Stimulated activated CD8-positive, alpha-beta memory T cell treated with anti-CD3 and anti-CD28 coated beads, Interleukin-4, amount 100 ng/mL, for 1 hour (primary cell): ENCODE data around the gene TCF12.
"Not testable (repeated sequence)": the region's sequence is repeated elsewhere in the genome, so short reads cannot be mapped to it uniquely, and the experiment has no call there.

Experiments
- DNase-seq, 2 donors: peaks; one replicate each; pipeline ENCODE4 v3.0.0-alpha.2; 2020; ENCODE audit warnings: low read depth in 2 of 2, low spot score in 1 of 2

Gene TCF12

GRCh38 chr15:56944485-56944884 lies 26.0 kb downstream of the TCF12 start:
- DNase-seq, result no peak

GRCh38 chr15:56946150-56946549 lies 27.7 kb downstream of the TCF12 start:
- no peak for DNase-seq

- no peak for DNase-seq
Measured at GRCh38 chr15:56948000-56948763, 29.7 kb downstream of the TCF12 start.

GRCh38 chr15:56948764-56949101 lies 30.3 kb downstream of the TCF12 start:
- no peak for DNase-seq

- no peak for DNase-seq
Measured at GRCh38 chr15:56950979-56951378, 32.5 kb downstream of the TCF12 start.

GRCh38 chr15:56953790-56954189 lies 35.3 kb downstream of the TCF12 start:
- DNase-seq, result no peak

- DNase-seq, result not testable (repeated sequence)
Measured at GRCh38 chr15:56955011-56955410, 36.6 kb downstream of the TCF12 start.

- no peak for DNase-seq
Measured at GRCh38 chr15:56956538-56956937, 38.1 kb downstream of the TCF12 start.

GRCh38 chr15:56957812-56958406 lies 39.5 kb downstream of the TCF12 start:
- DNase-seq, result no peak

GRCh38 chr15:56959318-56959648 lies 40.8 kb downstream of the TCF12 start:
- no peak for DNase-seq

- no peak for DNase-seq
Measured at GRCh38 chr15:56960116-56960515, 41.7 kb downstream of the TCF12 start.

GRCh38 chr15:56963126-56963525 lies 44.7 kb downstream of the TCF12 start:
- DNase-seq, result no peak

GRCh38 chr15:56963710-56964109 lies 45.3 kb downstream of the TCF12 start:
- DNase-seq, result no peak

- DNase-seq, result no peak
Measured at GRCh38 chr15:56964182-56964581, 45.7 kb downstream of the TCF12 start.

- no peak for DNase-seq
Measured at GRCh38 chr15:56965231-56966013, 47.0 kb downstream of the TCF12 start.

GRCh38 chr15:56967336-56967735 lies 48.9 kb downstream of the TCF12 start:
- no peak for DNase-seq

- no peak for DNase-seq
Measured at GRCh38 chr15:56968256-56968655, 49.8 kb downstream of the TCF12 start.

- no peak for DNase-seq
Measured at GRCh38 chr15:56968821-56969220, 50.4 kb downstream of the TCF12 start.

- no peak for DNase-seq
Measured at GRCh38 chr15:56969265-56969895, 50.9 kb downstream of the TCF12 start.

GRCh38 chr15:56971571-56971970 lies 53.1 kb downstream of the TCF12 start:
- DNase-seq, result no peak

- DNase-seq, result no peak
Measured at GRCh38 chr15:56972016-56972415, 53.6 kb downstream of the TCF12 start.

- no peak for DNase-seq
Measured at GRCh38 chr15:56972426-56972825, 54.0 kb downstream of the TCF12 start.
